ENCODE data around the gene MAPKAP1.

Gene MAPKAP1

GRCh38 chr9:125447202-125447802 is 259.7 kb downstream of the MAPKAP1 start:
- DNase-seq: no peak

GRCh38 chr9:125446561-125447094 is 260.4 kb downstream of the MAPKAP1 start:
- DNase-seq: peak; percentile 44

- no peak for DNase-seq
Observed at GRCh38 chr9:125444956-125445506, 262.0 kb downstream of the MAPKAP1 start.

GRCh38 chr9:125444166-125444565 is 262.8 kb downstream of the MAPKAP1 start:
- DNase-seq: no peak

- no peak for DNase-seq
Observed at GRCh38 chr9:125443367-125443766, 263.6 kb downstream of the MAPKAP1 start.

- no peak for DNase-seq
Observed at GRCh38 chr9:125442452-125442851, 264.6 kb downstream of the MAPKAP1 start.

- DNase-seq: no peak
Observed at GRCh38 chr9:125440411-125440810, 266.6 kb downstream of the MAPKAP1 start.

- no peak for DNase-seq
Observed at GRCh38 chr9:125439434-125440272, 267.4 kb downstream of the MAPKAP1 start.

GRCh38 chr9:125438506-125439433 is 268.2 kb downstream of the MAPKAP1 start:
- DNase-seq: no peak

- no peak for DNase-seq
Observed at GRCh38 chr9:125437771-125438221, 269.2 kb downstream of the MAPKAP1 start.

- no peak for DNase-seq
Observed at GRCh38 chr9:125436613-125437443, 270.2 kb downstream of the MAPKAP1 start.

- DNase-seq: no peak
Observed at GRCh38 chr9:125435776-125436612, 271.0 kb downstream of the MAPKAP1 start.

GRCh38 chr9:125434986-125435775 is 271.8 kb downstream of the MAPKAP1 start:
- DNase-seq: no peak

GRCh38 chr9:125433461-125434011 is 273.5 kb downstream of the MAPKAP1 start:
- DNase-seq: no peak

- no peak for DNase-seq
Observed at GRCh38 chr9:125432715-125433385, 274.2 kb downstream of the MAPKAP1 start.

GRCh38 chr9:125431741-125432271 is 275.2 kb downstream of the MAPKAP1 start:
- DNase-seq: no peak

GRCh38 chr9:125431012-125431305 is 276.0 kb downstream of the MAPKAP1 start:
- no peak for DNase-seq

- no peak for DNase-seq
Observed at GRCh38 chr9:125430161-125431011, 276.6 kb downstream of the MAPKAP1 start.
